ENCODE measurements around the gene FTH1.
A peak's percentile ranks its signal among the peaks of the same experiment; 100 is the strongest.

FTH1 gene

DNA sequence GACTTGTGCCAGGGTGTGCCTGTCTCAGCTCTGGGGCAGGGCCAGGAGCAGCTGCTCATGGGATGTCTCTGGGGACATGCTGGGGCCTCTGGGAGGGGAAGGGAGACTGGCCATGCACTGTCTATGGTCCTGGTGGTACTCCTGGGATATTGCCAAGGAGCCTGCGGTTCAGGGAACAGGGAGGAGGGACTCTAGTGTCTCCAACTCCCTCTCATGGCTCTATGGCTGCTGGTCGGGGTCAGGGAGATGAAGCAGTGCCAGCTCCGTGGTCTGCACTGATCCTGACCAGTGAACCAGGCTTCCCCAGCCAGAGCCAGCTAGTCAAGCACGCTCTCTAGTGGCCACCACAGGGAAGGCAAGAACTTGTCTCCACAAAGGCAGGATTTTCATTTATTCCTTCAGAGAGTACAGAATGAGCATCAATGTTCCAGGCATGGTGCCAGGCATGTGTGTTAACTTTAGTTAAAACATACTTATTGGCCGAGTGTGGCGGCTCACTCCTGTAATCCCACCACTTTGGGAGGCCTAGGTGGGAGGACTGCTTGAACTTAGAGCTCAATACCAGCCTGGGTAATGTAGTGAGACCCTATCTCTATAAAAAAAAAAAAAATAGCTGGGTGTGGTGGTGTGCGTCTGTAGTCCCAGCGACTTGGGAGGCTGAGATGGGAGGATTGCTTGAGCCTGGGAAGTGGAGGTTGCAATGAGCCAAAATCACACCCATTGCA, 19.8 kb downstream of the FTH1 start:
- DNase-seq, result peak; percentile 68

GRCh38 chr11:61946894-61947293, 20.5 kb downstream of the FTH1 start:
- no peak for DNase-seq

GRCh38 chr11:61945191-61945590, 22.2 kb downstream of the FTH1 start:
- DNase-seq, result no peak

DNA sequence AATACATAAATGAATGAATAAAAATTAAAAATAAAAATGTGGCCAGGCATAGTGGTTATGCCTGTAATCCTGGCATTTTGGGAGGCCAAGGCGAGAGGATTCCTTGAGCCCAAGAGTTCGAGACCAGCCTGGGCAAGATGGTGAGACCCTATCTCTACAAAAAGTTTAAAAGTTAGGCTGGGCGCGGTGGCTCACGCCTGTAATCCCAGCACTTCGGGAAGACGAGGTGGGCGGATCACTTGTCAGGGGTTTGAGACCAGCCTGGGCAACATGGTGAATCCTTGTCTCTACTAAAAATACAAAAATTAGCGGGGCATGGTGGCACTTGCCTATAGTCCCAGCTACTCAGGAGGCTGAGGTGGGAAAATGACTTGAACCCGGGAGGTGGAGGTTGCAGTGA, 27.0 kb downstream of the FTH1 start:
- DNase-seq, result no peak

DNA sequence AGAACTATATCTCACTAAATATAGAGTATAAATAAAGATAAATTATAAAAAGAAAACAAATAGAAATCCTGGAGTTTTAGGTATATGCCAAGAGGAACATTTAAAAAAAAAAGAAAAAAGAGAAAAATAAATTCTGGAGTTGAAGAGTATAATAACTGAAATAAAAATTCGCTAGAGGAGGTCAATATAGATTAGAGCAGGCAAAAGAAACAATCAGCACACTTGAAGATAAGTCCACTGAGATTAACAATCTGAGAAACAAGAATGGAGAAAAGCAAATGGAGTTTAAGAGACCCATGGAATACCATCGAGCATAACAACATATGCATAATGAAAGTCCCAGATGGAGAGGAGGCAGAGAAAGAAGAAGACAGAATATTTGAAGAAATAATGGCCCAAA, 31.6 kb downstream of the FTH1 start:
- no peak for DNase-seq

DNA sequence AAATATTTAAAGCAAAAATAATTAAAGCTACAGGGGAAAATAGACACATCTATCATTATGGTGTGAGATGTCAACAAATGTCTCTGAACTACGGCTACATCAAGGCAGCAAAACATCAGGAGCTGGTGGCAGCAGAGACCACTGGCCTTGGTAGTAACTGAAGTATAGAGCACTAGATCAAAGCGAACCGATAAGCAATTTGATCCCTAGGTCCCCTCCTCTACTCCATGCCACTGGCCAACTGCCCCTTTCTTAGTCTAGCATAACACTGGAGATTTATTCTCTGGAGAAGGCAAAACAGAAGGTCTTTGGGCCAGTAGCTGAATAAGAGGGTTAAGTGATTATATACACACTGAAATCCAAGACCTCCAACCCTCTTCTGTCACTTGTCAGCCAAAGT, 36.5 kb downstream of the FTH1 start:
- DNase-seq, result no peak

GRCh38 chr11:61928606-61929005, 38.8 kb downstream of the FTH1 start:
- no peak for DNase-seq

- no peak for DNase-seq
Measured at GRCh38 chr11:61927501-61927900, 39.9 kb downstream of the FTH1 start.

GRCh38 chr11:61926235-61926634, 41.2 kb downstream of the FTH1 start:
- no peak for DNase-seq

GRCh38 chr11:61925736-61926135, 41.7 kb downstream of the FTH1 start:
- DNase-seq, result no peak

- no peak for DNase-seq
Measured at GRCh38 chr11:61924064-61924455, 43.4 kb downstream of the FTH1 start.

- DNase-seq, result no peak
Measured at GRCh38 chr11:61923166-61924063, 44.0 kb downstream of the FTH1 start.

GRCh38 chr11:61922539-61922938, 44.9 kb downstream of the FTH1 start:
- DNase-seq, result no peak

- DNase-seq, result no peak
Measured at GRCh38 chr11:61921446-61921845, 46.0 kb downstream of the FTH1 start.

- DNase-seq, result no peak
Measured at GRCh38 chr11:61919705-61920631, 47.5 kb downstream of the FTH1 start.

DNA sequence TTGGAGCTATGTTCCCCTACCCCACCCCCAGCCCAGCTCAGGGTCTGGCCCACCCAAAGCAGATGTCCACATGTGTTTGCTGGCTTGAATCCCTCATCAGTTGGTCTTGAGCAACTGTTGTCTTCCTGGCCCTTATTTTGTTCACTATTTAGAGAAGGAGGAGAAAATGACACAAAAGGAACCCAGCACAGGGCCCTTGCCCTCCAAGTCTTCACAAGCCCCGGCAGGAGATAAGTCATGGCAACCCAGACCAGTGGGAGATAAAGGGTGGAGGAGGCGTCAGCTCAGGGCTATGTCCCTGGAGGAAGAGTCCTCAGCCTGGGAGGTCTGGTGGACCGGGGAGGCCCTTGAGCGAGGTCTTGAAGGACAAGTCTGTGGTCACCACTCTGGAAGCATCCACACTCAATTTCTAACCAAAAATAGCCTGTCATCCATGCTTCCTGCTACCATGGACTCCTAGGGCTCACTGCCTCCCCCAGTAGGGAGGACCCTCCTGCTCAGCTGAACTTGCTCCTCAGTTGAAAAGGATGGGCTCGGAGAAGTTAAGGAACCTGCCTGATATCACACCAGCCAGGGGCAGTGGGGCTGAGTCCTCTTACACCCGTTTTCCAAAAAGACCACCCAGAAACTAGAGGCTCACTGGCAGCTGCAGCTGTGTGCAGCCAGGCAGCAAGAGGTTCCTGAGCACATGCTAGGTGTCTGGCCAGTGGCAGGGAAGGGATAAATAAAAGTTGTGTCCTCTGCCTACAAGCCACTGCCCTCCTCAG, 48.3 kb downstream of the FTH1 start:
- DNase-seq, result no peak

DNA sequence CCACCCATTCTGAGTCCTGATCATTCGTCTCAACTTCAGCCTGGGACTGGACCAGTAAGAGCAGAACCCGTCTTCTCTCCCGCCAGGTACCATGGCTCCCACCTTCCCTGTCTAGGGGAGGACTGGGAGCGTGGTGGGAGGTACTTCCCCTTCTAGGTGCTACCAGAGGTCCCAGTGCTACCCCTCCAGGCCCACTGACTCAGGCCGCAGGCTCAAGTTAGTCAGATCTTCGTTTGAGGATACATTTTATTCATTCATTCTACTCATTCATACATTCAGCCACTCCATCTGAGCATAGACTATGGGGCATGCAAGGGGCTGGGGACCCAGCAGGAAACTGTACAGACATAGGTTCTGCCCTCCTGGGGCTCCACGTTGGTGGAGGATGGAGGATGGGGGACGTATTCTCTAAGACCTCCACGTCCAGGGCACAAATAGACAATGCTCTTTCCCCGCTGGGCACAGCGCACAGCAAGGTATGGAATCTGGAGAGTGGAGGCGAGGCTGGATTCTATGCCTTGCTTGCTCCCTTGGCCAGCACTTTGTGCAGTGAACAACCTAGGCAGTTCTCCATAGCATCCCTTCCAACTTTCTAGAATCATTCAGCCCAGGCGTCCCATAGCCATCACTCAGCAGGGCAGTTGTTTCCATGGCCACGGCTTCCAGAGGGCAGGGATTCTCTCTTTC, 49.0 kb downstream of the FTH1 start:
- no peak for DNase-seq

GRCh38 chr11:61917334-61918109, 49.9 kb downstream of the FTH1 start, which contains the start of gene RAB3IL1:
Gene RAB3IL1 (minus strand): TSS chr11:61917566. CDS start chr11:61917367, 199 bp downstream.
- DNase-seq, result no peak

DNA sequence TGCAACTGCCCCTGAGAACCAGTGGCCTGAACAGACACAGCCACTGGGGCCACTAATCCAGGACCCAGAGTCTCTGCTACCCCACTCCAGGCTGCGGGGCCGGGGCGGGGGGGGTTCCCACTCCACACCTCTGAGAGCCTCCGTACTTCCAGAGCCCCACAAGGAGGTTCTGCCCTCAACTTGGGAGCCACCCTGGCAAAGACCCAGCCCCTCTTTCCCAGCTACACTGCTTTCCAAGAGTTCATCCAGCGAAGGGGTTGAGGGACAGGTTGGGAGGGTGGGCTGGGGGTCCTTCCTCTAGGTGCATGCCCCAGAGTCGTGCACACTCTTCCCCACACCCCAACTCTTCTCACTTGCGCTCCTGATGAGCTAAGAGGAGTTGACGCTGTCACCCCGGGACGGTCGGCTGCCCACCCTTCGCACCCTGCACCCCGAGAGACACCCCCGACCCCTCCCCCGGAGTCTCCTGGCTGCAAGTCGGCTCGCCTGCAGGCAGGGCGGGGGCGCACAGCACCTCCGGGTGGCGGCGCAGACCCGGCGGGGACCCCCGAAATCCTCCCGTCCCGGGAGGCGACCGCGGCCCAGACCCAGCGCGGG, 50.6 kb downstream of the FTH1 start:
- no peak for DNase-seq

GRCh38 chr11:61914471-61915171, 52.8 kb downstream of the FTH1 start:
- DNase-seq, result no peak

Data from DMS153 (cell line).